ENCODE measurements around the gene TRIM37.

Gene TRIM37

GRCh38 chr17:59111539-59111938 lies 4.9 kb upstream of the TRIM37 start:
- in situ Hi-C loops (cut with HindIII; ENCODE audit: low sequenced_read_pairs) = no loop called here
- H3K4me3 ChIP-seq (ENCODE audit: low read depth, low read length) = no peak overlapping the region
- no peak for TF ChIP-seq CTCF (IDR thresholded peaks at IDR 0.05; ENCODE audit: low read depth, low read length, missing control alignments)
- no peak for DNase-seq (ENCODE audit: low read depth)

- no peak for TF ChIP-seq CTCF (IDR thresholded peaks at IDR 0.05; ENCODE audit: low read depth, low read length, missing control alignments)
- no peak overlapping the region for H3K4me3 ChIP-seq (ENCODE audit: low read depth, low read length)
- in situ Hi-C loops (cut with HindIII; ENCODE audit: low sequenced_read_pairs) = no loop called here
- no peak for DNase-seq (ENCODE audit: low read depth)
Measured at GRCh38 chr17:59110973-59111372, 4.3 kb upstream of the TRIM37 start.

DNA sequence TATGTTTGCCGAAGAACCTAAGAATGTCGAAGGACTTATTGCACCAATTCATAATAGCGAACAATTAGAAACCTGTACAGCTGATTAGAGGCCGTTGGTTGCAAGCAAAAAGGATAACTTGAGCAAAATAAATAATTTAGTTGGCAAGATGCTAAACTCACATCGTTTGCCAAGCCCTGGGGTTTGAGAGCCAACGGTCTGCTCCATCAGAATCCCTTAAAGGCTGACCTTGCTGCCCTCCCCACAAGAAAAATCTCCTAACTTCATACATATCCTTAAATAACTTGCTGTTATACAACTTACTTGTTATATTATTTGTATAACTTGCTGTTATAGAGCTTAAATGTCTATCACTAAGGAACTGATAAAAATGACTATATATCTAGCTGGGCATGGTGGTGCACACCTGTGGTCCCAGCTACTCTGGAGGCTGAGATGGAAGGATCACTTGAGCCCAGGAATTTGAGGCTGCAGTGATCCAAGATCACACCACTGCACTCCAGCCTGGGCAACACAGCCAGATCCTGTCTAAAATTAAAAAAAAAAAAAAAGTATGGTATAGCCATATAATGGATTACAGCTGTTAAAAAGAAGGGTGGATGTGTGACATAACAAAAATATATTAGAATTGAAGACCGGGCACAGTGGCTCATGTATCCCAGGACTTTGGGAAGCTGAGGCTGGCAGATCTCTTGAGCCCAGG lies 1.9 kb upstream of the TRIM37 start:
- in situ Hi-C loops (cut with HindIII; ENCODE audit: low sequenced_read_pairs) = no loop called here
- no peak for TF ChIP-seq CTCF (IDR thresholded peaks at IDR 0.05; ENCODE audit: low read depth, low read length, missing control alignments)
- no peak for DNase-seq (ENCODE audit: low read depth)
- no peak overlapping the region for H3K4me3 ChIP-seq (ENCODE audit: low read depth, low read length)

DNA sequence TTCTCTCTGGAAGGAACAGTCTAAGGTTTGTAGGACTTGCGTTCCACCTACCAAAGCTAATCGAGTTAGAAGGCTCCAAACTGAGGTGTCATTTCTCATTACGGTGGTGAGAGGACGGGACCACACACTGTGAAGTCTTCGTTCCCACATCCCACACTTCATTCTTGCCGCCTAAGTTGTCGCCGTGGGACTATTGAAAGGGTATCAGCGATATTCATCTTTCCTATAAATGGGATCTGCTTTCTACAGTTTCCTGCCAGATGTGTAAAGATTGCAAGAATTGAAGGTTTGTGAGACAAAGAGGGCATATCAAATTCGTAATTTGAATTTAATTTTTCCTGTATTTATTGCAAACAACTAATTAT lies 608 bp upstream of the TRIM37 start:
- in situ Hi-C loops (cut with HindIII; ENCODE audit: low sequenced_read_pairs) = no loop called here

GRCh38 chr17:59105852-59106462 lies 723 bp downstream of the TRIM37 start:
- no peak for DNase-seq (ENCODE audit: low read depth)
- in situ Hi-C loops (cut with HindIII; ENCODE audit: low sequenced_read_pairs) = no loop called here

More for the DNA sequence above, 608 bp upstream of the TRIM37 start:
- DNase-seq (ENCODE audit: low read depth) = no peak
- no peak for TF ChIP-seq CTCF (IDR thresholded peaks at IDR 0.05; ENCODE audit: low read depth, low read length, missing control alignments)
- H3K4me3 ChIP-seq (ENCODE audit: low read depth, low read length) = peak overlapping the region; percentile 76

DNA sequence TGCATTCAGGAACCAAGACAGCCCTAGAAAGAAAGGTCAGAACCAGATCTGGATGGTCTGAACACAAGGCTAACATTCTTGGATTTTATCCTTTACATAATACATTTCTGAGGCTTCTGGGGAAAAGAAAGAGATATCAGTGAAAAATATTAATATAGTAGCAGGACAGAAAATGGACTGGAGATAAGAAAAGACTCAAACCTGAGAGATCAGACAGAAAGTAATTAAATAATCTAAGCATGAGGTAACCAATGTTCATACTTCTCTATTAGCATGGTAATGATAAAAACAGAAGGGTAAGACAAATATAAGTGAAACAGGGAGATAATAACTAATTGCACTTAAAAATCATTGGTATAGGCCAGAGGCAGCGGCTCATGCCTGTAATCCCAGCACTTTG lies 5.5 kb downstream of the TRIM37 start:
- in situ Hi-C loops (cut with HindIII; ENCODE audit: low sequenced_read_pairs) = no loop called here
- no peak for DNase-seq (ENCODE audit: low read depth)
- no peak overlapping the region for H3K4me3 ChIP-seq (ENCODE audit: low read depth, low read length)
- TF ChIP-seq CTCF (IDR thresholded peaks at IDR 0.05; ENCODE audit: low read depth, low read length, missing control alignments) = no peak

More at GRCh38 chr17:59105852-59106462, 723 bp downstream of the TRIM37 start:
- peak overlapping the region; percentile 76 for H3K4me3 ChIP-seq (ENCODE audit: low read depth, low read length)
- peak; percentile 2 for TF ChIP-seq CTCF (IDR thresholded peaks at IDR 0.05; ENCODE audit: low read depth, low read length, missing control alignments)
